ENCODE data around the gene SH3PXD2A. TPM values are rescaled to one million over a fixed set of nuclear protein-coding genes. Genes with fewer than 3 reads are reported as not detected.
A peak's percentile ranks its signal among the peaks of the same experiment; 100 is the strongest.

SH3PXD2A gene
- total RNA-seq, 1 donor from 2014 or later: 2.3 TPM

GRCh38 chr10:103756277-103756869 is 99.0 kb downstream of the SH3PXD2A start:
- Mint-ChIP-seq H3K4me1 (peaks cover 43% of the 10 kb centered on the region), H3K27me3 (ENCODE audit: insufficient read depth, low read depth) (no peaks in the 10 kb centered on the region), H3K27ac (no peak overlapping the region), H3K4me3 (no peak overlapping the region), H3K36me3 (no peaks in the 10 kb centered on the region), H3K9me3 (peaks cover 5% of the 10 kb centered on the region)
- TF ChIP-seq EZH2phosphoT487 (IDR thresholded peaks at IDR 0.05): no peak
- TF ChIP-seq EZH2 (IDR thresholded peaks at IDR 0.05): no peak
- no peak for TF ChIP-seq CTCF (IDR thresholded peaks at IDR 0.05)
- H3F3A ChIP-seq (ENCODE audit: low read depth): peaks cover 3% of the 10 kb centered on the region
- no peak overlapping the region for H3K4me2 ChIP-seq
- DNase-seq (ENCODE audit: low spot score): no peak
- H3K4me1 ChIP-seq: peaks cover 24% of the 10 kb centered on the region
- no peaks in the 10 kb centered on the region for H3K9me3 ChIP-seq (ENCODE audit: low read depth)
- no peaks in the 10 kb centered on the region for H3K79me2 ChIP-seq (ENCODE audit: low read depth)
- H3K9ac ChIP-seq: no peak overlapping the region
- H4K20me1 ChIP-seq (ENCODE audit: low read depth): no peaks in the 10 kb centered on the region
- no peak overlapping the region for H3K27ac ChIP-seq
- H3K4me3 ChIP-seq: no peak overlapping the region
- H3K27me3 ChIP-seq: no peaks in the 10 kb centered on the region
- H3K36me3 ChIP-seq: no peaks in the 10 kb centered on the region
- H2AFZ ChIP-seq (replicated peaks): no peak overlapping the region

GRCh38 chr10:103752680-103753248 is 102.6 kb downstream of the SH3PXD2A start:
- no peaks in the 10 kb centered on the region for H3K27me3 Mint-ChIP-seq (ENCODE audit: insufficient read depth, low read depth)
- peaks cover 21% of the 10 kb centered on the region for H3K4me1 Mint-ChIP-seq
- no peak overlapping the region for H3K9ac ChIP-seq
- H3K27me3 ChIP-seq: no peaks in the 10 kb centered on the region
- H3K9me3 ChIP-seq (ENCODE audit: low read depth): no peaks in the 10 kb centered on the region
- H3K9me3 Mint-ChIP-seq: peaks cover 5% of the 10 kb centered on the region
- H3K27ac ChIP-seq: no peak overlapping the region
- H3K4me1 ChIP-seq: peaks cover 7% of the 10 kb centered on the region
- H3K36me3 Mint-ChIP-seq: no peaks in the 10 kb centered on the region
- no peak overlapping the region for H3K4me2 ChIP-seq
- H2AFZ ChIP-seq (replicated peaks): no peak overlapping the region
- DNase-seq (ENCODE audit: low spot score): peak; percentile 51
- no peaks in the 10 kb centered on the region for H4K20me1 ChIP-seq (ENCODE audit: low read depth)
- no peak overlapping the region for H3K27ac Mint-ChIP-seq
- peak; percentile 90 for TF ChIP-seq CTCF (IDR thresholded peaks at IDR 0.05)
- no peak for TF ChIP-seq EZH2phosphoT487 (IDR thresholded peaks at IDR 0.05)
- TF ChIP-seq EZH2 (IDR thresholded peaks at IDR 0.05): no peak
- no peak overlapping the region for H3K4me3 ChIP-seq
- H3K4me3 Mint-ChIP-seq: no peak overlapping the region
- H3F3A ChIP-seq (ENCODE audit: low read depth): no peaks in the 10 kb centered on the region
- H3K36me3 ChIP-seq: no peaks in the 10 kb centered on the region
- no peaks in the 10 kb centered on the region for H3K79me2 ChIP-seq (ENCODE audit: low read depth)

GRCh38 chr10:103751667-103752290 is 103.6 kb downstream of the SH3PXD2A start:
- no peak for TF ChIP-seq EZH2phosphoT487 (IDR thresholded peaks at IDR 0.05)
- no peak for TF ChIP-seq CTCF (IDR thresholded peaks at IDR 0.05)
- TF ChIP-seq EZH2 (IDR thresholded peaks at IDR 0.05): no peak
- peaks cover 5% of the 10 kb centered on the region for H3K9me3 Mint-ChIP-seq
- no peak for DNase-seq (ENCODE audit: low spot score)

More at GRCh38 chr10:103751667-103752290, 103.6 kb downstream of the SH3PXD2A start:
- Mint-ChIP-seq H3K4me3 (no peak overlapping the region), H3K4me1 (peaks cover 12% of the 10 kb centered on the region), H3K27me3 (ENCODE audit: insufficient read depth, low read depth) (peaks cover under 1% of the 10 kb centered on the region), H3K36me3 (no peaks in the 10 kb centered on the region), H3K27ac (no peak overlapping the region)
- Histone ChIP-seq H3K4me3 (no peak overlapping the region), H3K79me2 (ENCODE audit: low read depth) (no peaks in the 10 kb centered on the region), H3K27ac (no peak overlapping the region), H3K4me1 (no peaks in the 10 kb centered on the region), H3K27me3 (no peaks in the 10 kb centered on the region), H3F3A (ENCODE audit: low read depth) (no peaks in the 10 kb centered on the region), H3K9me3 (ENCODE audit: low read depth) (no peaks in the 10 kb centered on the region), H3K4me2 (no peak overlapping the region), H3K9ac (no peak overlapping the region), H4K20me1 (ENCODE audit: low read depth) (no peaks in the 10 kb centered on the region), H2AFZ (replicated peaks) (no peak overlapping the region), H3K36me3 (no peaks in the 10 kb centered on the region)

Data from neural progenitor cell (in vitro differentiated cells).